ENCODE results near the gene ZIM2.
"Not testable (repeated sequence)": the region's sequence is repeated elsewhere in the genome, so short reads cannot be mapped to it uniquely, and the experiment has no call there.

ZIM2 gene

GRCh38 chr19:56840451-56841192 lies at the start of gene ZIM2, which contains the start of gene PEG3:
ZIM2 (minus strand) TSS chr19:56840726; CDS start chr19:56824277, 16,449 bp downstream.
PEG3 (minus strand) TSS chr19:56840726; CDS start chr19:56824655, 16,071 bp downstream.
- no peak for DNase-seq

GRCh38 chr19:56885173-56885985 lies 44.9 kb upstream of the ZIM2 start:
- no peak for DNase-seq

- no peak for DNase-seq
These were observed 43.9 kb upstream of the ZIM2 start for GRCh38 chr19:56884441-56884840.

GRCh38 chr19:56880592-56881190 lies 40.2 kb upstream of the ZIM2 start:
- no peak for DNase-seq

GRCh38 chr19:56877069-56877715 lies 36.7 kb upstream of the ZIM2 start:
- no peak for DNase-seq

- no peak for DNase-seq
These were observed 35.2 kb upstream of the ZIM2 start for GRCh38 chr19:56875717-56876116.

GRCh38 chr19:56874530-56874929 lies 34.0 kb upstream of the ZIM2 start:
- DNase-seq, result no peak

- DNase-seq, result no peak
These were observed 33.0 kb upstream of the ZIM2 start for GRCh38 chr19:56873493-56873892.

- DNase-seq, result no peak
These were observed 29.4 kb upstream of the ZIM2 start for GRCh38 chr19:56869886-56870285.

- no peak for DNase-seq
These were observed 27.9 kb upstream of the ZIM2 start for GRCh38 chr19:56868446-56868845.

GRCh38 chr19:56866538-56866937 lies 26.0 kb upstream of the ZIM2 start:
- no peak for DNase-seq

GRCh38 chr19:56864443-56865125 lies 24.1 kb upstream of the ZIM2 start:
- DNase-seq, result no peak

GRCh38 chr19:56862741-56863140 lies 22.2 kb upstream of the ZIM2 start:
- no peak for DNase-seq

- not testable (repeated sequence) for DNase-seq
These were observed 19.9 kb upstream of the ZIM2 start for GRCh38 chr19:56860409-56860808.

- no peak for DNase-seq
These were observed 17.5 kb upstream of the ZIM2 start for GRCh38 chr19:56858026-56858425.

GRCh38 chr19:56856822-56857221 lies 16.3 kb upstream of the ZIM2 start:
- no peak for DNase-seq

GRCh38 chr19:56852361-56852760 lies 11.8 kb upstream of the ZIM2 start:
- not testable (repeated sequence) for DNase-seq

GRCh38 chr19:56848166-56848565 lies 7.6 kb upstream of the ZIM2 start:
- DNase-seq, result no peak

- DNase-seq, result no peak
These were observed 1.9 kb upstream of the ZIM2 start for GRCh38 chr19:56842412-56842811.

GRCh38 chr19:56841193-56841543 lies 642 bp upstream of the ZIM2 start:
- no peak for DNase-seq

GRCh38 chr19:56839652-56840450 lies 675 bp downstream of the ZIM2 start:
- DNase-seq, result no peak
